Mucosa of stomach (tissue), 1 donor: ENCODE results near the gene NSMCE3.

Experiments used
- H3K27me3 ChIP-seq: one replicate; pipeline ENCODE4 v1.7.0; 2013; ENCODE audit warnings: mild to moderate bottlenecking, low read length; ENCODE audit not compliant: control insufficient read depth, insufficient read depth
- H3K36me3 ChIP-seq: one replicate; pipeline ENCODE4 v1.7.0; 2013; ENCODE audit warnings: low read length; ENCODE audit not compliant: control insufficient read depth, insufficient read depth
- H3K4me1 ChIP-seq: one replicate; pipeline ENCODE4 v1.7.0; 2013; ENCODE audit warnings: mild to moderate bottlenecking, low read length; ENCODE audit not compliant: control insufficient read depth, insufficient read depth
- H3K4me3 ChIP-seq: one replicate; pipeline ENCODE4 v1.7.0; 2013; ENCODE audit warnings: low read length
- H3K9ac ChIP-seq: one replicate; pipeline ENCODE4 v1.7.0; 2013; ENCODE audit warnings: mild to moderate bottlenecking, low read length, moderate library complexity
- H3K9me3 ChIP-seq: one replicate; pipeline ENCODE4 v1.7.0; 2013; ENCODE audit warnings: mild to moderate bottlenecking, low read length, moderate library complexity; ENCODE audit not compliant: control insufficient read depth
- donor health status: Pancreatic carcinoma.

The NSMCE3 gene

GRCh38 chr15:29266052-29266582 is 3.5 kb downstream of the NSMCE3 start:
- H3K27me3 ChIP-seq = no peaks in the 10 kb centered on the region
- H3K9me3 ChIP-seq = no peaks in the 10 kb centered on the region
- H3K4me3 ChIP-seq = no peak overlapping the region

GRCh38 chr15:29263289-29263688 is 6.3 kb downstream of the NSMCE3 start:
- no peaks in the 10 kb centered on the region for H3K9me3 ChIP-seq

More at GRCh38 chr15:29266052-29266582, 3.5 kb downstream of the NSMCE3 start:
- no peak overlapping the region for H3K9ac ChIP-seq
- H3K4me1 ChIP-seq = no peaks in the 10 kb centered on the region
- no peaks in the 10 kb centered on the region for H3K36me3 ChIP-seq

GRCh38 chr15:29262738-29263137 is 6.9 kb downstream of the NSMCE3 start:
- Histone ChIP-seq H3K27me3 (no peaks in the 10 kb centered on the region), H3K4me1 (no peaks in the 10 kb centered on the region), H3K9ac (no peak overlapping the region), H3K4me3 (no peak overlapping the region), H3K36me3 (no peaks in the 10 kb centered on the region), H3K9me3 (no peaks in the 10 kb centered on the region)

More at GRCh38 chr15:29263289-29263688, 6.3 kb downstream of the NSMCE3 start:
- H3K36me3 ChIP-seq = no peaks in the 10 kb centered on the region
- H3K4me3 ChIP-seq = no peak overlapping the region
- no peaks in the 10 kb centered on the region for H3K4me1 ChIP-seq
- no peaks in the 10 kb centered on the region for H3K27me3 ChIP-seq
- no peak overlapping the region for H3K9ac ChIP-seq

GRCh38 chr15:29260896-29261295 is 8.7 kb downstream of the NSMCE3 start:
- H3K9ac ChIP-seq = no peak overlapping the region
- H3K4me1 ChIP-seq = no peaks in the 10 kb centered on the region
- H3K9me3 ChIP-seq = no peaks in the 10 kb centered on the region
- no peak overlapping the region for H3K4me3 ChIP-seq
- H3K27me3 ChIP-seq = no peaks in the 10 kb centered on the region
- no peaks in the 10 kb centered on the region for H3K36me3 ChIP-seq

GRCh38 chr15:29259233-29259632 is 10.4 kb downstream of the NSMCE3 start:
- no peaks in the 10 kb centered on the region for H3K27me3 ChIP-seq
- H3K4me3 ChIP-seq = no peak overlapping the region
- H3K9ac ChIP-seq = no peak overlapping the region
- no peaks in the 10 kb centered on the region for H3K36me3 ChIP-seq
- H3K9me3 ChIP-seq = no peaks in the 10 kb centered on the region
- no peaks in the 10 kb centered on the region for H3K4me1 ChIP-seq

GRCh38 chr15:29252234-29252633 is 17.4 kb downstream of the NSMCE3 start:
- Histone ChIP-seq H3K27me3 (no peaks in the 10 kb centered on the region), H3K4me3 (no peak overlapping the region), H3K9ac (no peak overlapping the region), H3K36me3 (no peaks in the 10 kb centered on the region), H3K9me3 (no peaks in the 10 kb centered on the region), H3K4me1 (no peaks in the 10 kb centered on the region)

GRCh38 chr15:29244544-29244943 is 25.1 kb downstream of the NSMCE3 start:
- Histone ChIP-seq H3K9me3 (no peaks in the 10 kb centered on the region), H3K4me1 (no peaks in the 10 kb centered on the region), H3K36me3 (no peaks in the 10 kb centered on the region), H3K4me3 (no peak overlapping the region), H3K27me3 (no peaks in the 10 kb centered on the region), H3K9ac (no peak overlapping the region)

GRCh38 chr15:29244123-29244522 is 25.5 kb downstream of the NSMCE3 start:
- Histone ChIP-seq H3K4me1 (no peaks in the 10 kb centered on the region), H3K9me3 (no peaks in the 10 kb centered on the region), H3K4me3 (no peak overlapping the region), H3K9ac (no peak overlapping the region), H3K36me3 (no peaks in the 10 kb centered on the region), H3K27me3 (no peaks in the 10 kb centered on the region)

- Histone ChIP-seq H3K27me3 (no peaks in the 10 kb centered on the region), H3K9me3 (no peaks in the 10 kb centered on the region), H3K4me1 (no peaks in the 10 kb centered on the region), H3K9ac (no peak overlapping the region), H3K36me3 (no peaks in the 10 kb centered on the region), H3K4me3 (no peak overlapping the region)
Observed at GRCh38 chr15:29242456-29243242, 27.0 kb downstream of the NSMCE3 start.

- H3K4me1 ChIP-seq = no peaks in the 10 kb centered on the region
- no peaks in the 10 kb centered on the region for H3K36me3 ChIP-seq
- no peak overlapping the region for H3K4me3 ChIP-seq
- H3K9ac ChIP-seq = no peak overlapping the region
- H3K27me3 ChIP-seq = no peaks in the 10 kb centered on the region
- H3K9me3 ChIP-seq = no peaks in the 10 kb centered on the region
Observed at GRCh38 chr15:29241207-29241606, 28.4 kb downstream of the NSMCE3 start.

- Histone ChIP-seq H3K4me3 (no peak overlapping the region), H3K36me3 (no peaks in the 10 kb centered on the region), H3K9ac (no peak overlapping the region), H3K27me3 (no peaks in the 10 kb centered on the region), H3K9me3 (no peaks in the 10 kb centered on the region), H3K4me1 (no peaks in the 10 kb centered on the region)
Observed at GRCh38 chr15:29239395-29239794, 30.2 kb downstream of the NSMCE3 start.

GRCh38 chr15:29233566-29233965 is 36.1 kb downstream of the NSMCE3 start:
- Histone ChIP-seq H3K36me3 (no peaks in the 10 kb centered on the region), H3K4me3 (no peak overlapping the region), H3K9ac (no peak overlapping the region), H3K4me1 (no peaks in the 10 kb centered on the region), H3K27me3 (no peaks in the 10 kb centered on the region), H3K9me3 (no peaks in the 10 kb centered on the region)
